AML-193 (cell line): ENCODE results near the gene HOXC13.

Source experiments
- DNase-seq, 2 experiments: peaks; one replicate each; lab custom pipeline; 2025; lab: John Stamatoyannopoulos, UW

HOXC13 gene

DNA sequence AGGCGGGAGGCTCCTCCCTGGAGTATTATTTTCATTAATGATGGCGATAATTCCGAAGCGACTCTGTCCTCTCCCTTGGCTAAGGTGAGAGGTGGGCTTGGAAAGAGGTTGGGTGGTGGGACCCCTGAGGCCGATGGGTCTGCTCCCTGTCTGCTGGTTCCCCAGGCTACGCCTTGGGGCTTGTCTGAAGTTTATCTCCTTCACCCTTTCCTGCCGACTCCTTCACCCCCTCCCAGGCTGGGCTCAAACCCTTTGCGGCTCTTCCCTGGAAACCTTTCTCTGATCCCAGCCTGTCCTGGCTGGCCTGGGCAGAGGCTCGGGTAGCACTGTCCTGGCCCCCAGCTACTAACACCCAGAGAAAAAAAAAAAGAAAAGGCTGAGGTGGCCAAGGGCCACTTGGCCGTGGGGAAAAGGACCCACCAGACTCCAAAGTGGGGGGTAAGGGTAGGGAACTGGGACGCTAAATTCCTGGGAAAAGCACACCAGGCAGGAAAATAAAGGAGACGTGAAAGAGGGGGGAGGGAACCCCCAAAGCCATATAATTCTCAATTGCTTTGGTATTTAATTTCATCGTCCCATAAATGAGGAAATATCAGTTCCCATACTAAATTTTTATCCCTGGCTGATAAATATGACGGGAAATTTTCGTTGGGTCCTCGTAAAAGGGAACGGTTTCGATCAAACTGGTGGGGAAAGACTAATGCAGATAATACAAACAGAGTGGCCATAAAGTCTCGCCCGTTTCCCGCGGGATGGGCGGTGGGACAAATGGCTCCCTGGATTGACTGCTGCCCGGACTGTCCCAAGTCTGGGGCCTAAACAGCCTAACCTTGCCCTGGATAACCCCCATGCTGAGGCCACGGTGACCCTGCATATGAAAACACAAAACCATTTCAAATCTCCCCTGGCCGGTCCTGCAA is 44.3 kb downstream of the HOXC13 start:
- DNase-seq: no peak

DNA sequence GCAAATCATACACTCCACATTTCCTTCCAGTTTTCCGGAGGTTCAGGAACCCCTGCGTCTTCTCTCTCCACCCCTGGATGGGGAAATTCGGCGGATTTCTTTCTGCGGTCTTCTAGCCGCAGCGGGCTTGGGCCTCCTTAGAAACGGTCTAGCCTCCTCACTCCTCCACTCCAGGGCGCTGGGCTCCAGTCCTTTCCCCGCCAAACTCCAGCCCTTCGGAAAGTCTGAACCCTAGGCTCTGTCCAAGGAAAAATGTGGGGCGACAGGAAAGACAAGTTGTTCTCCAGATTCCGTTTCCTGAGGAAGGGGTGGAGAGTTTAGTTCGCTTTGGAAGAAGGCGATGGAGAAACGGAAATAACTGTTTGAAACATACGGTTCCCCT is 44.9 kb downstream of the HOXC13 start:
- DNase-seq: peak; percentile 56 to 63

DNA sequence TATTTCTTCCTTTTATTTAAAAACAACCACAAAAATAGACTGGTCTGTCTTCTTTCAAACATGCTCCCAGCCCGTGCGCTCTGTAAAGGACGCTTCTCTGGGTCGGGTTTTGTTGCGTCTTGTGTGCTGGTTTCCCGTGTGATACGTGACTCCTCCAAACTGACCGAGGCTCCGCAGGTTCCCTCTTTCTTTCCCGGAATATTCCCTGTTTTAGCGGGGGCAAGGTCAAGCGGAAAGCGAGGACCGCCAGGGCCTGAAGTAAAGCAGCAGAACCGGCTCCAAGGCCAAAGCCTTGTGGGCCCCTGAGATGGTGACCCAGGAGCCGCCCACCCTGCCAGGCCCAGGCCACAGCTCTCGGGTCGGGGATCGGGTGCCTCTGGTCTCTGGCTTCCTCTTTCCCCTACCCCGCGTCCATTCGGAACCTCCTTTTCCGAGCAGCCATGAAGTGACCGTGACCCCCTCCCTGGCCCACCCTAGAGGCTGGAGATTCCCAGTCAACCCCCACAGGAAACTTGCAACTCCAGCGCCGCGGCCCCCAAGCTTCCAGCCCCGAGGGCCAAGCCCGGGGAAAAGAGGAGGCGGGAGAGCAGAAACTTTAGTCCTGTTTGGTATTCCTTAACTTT is 45.4 kb downstream of the HOXC13 start:
- peak in 1 of 2 experiments; percentile 54 for DNase-seq

DNA sequence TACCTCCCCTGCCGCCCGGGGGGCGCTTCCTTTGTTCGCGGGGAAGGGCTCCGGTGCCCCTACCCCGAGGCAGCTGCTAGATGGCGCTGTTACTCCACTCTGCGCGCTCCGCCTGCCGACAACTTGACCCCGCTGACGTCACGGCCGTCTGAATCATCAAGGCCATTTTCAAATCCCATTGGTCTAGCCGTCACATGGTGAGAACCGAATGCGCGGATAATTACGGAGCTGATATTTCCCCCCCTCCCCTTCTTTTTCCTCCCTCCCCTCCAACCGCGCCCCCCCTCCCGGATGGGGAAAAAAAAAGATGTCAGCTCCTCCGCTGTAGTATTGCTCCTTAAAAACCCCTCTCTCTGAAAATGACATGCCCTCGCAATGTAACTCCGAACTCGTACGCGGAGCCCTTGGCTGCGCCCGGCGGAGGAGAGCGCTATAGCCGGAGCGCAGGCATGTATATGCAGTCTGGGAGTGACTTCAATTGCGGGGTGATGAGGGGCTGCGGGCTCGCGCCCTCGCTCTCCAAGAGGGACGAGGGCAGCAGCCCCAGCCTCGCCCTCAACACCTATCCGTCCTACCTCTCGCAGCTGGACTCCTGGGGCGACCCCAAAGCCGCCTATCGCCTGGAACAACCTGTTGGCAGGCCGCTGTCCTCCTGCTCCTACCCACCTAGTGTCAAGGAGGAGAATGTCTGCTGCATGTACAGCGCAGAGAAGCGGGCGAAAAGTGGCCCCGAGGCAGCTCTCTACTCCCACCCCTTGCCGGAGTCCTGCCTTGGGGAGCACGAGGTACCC is 46.5 kb downstream of the HOXC13 start, which contains the start of gene HOXC10:
TSS of gene HOXC10 (plus strand) at position 246 of the 791 bp plus-strand sequence. CDS start at position 360, 114 bp downstream.
- peak; percentile 67 to 75 for DNase-seq

DNA sequence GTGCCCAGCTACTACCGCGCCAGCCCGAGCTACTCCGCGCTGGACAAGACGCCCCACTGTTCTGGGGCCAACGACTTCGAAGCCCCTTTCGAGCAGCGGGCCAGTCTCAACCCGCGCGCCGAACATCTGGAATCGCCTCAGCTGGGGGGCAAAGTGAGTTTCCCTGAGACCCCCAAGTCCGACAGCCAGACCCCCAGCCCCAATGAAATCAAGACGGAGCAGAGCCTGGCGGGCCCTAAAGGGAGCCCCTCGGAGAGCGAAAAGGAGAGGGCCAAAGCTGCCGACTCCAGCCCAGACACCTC is 47.0 kb downstream of the HOXC13 start:
- DNase-seq: no peak

DNA sequence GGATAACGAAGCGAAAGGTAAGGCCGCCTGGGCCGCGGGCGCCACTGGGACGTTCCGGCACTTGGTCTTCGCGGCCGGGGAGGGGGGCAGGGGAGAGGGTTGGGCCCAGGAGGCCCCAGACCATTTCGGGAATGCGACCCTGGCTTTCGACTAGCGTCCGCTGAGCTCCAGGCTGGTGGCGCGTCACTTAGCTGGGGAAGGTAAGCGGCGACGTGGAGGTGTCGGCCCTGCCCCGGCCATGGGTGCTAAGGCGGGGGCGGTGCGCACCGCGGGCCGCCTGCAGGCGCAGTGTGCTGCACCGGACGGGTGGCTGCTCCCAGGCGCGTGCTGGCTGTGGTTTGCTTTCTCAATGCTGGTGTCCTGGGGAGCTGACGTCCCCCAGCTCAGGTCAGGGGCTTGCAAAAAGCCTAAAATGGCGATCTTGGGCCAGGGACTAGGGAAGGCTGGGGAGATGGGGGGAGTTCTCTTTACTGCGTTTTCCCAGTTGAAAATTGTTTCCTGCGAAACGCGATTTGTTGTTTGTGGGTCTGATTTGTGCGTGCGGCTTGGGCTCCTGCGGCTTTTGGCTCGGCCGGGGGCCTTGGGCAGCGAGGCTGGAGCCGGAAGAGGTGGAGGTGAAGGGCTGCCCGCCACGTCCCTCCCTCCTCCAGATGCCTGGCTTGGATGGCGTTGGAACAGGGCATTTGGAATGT is 47.5 kb downstream of the HOXC13 start:
- no peak for DNase-seq

DNA sequence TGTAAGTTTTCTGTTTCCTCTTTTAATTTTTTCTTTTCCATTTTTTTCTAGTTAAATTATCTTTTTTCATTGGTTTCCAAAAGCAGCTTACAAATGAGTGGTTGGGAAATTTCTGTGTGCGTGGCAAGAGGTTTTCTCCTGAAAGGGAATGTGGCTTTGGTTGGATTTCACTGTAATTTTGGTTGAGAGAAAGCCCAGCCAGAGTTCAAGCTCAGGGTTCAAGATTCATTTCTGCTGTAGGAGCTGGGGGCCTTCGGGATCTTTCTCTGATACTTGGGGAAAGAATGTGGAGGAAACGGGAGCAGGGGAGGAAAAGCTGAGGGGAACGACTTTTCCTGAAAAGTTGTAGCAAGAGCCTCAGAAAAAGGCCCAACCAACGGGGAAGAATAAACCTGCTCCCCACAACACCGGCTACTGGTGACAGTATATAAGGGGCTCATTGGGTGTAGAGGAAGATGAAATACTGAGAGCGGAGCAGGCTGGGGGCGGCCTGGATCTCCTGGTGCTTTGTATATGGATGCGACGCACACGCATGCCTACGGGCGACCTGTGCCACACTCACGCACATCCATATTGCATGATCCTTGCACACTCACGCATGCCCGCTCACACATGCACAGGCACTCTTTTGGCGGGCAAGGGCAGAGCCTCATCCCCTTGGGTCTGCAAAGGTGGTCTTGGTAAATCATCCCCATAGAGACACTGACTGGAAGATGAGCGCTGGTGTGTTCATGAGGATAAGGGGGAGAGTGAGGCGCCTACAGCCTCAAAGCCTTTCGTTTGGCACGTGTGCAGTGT is 48.3 kb downstream of the HOXC13 start:
- DNase-seq: no peak

DNA sequence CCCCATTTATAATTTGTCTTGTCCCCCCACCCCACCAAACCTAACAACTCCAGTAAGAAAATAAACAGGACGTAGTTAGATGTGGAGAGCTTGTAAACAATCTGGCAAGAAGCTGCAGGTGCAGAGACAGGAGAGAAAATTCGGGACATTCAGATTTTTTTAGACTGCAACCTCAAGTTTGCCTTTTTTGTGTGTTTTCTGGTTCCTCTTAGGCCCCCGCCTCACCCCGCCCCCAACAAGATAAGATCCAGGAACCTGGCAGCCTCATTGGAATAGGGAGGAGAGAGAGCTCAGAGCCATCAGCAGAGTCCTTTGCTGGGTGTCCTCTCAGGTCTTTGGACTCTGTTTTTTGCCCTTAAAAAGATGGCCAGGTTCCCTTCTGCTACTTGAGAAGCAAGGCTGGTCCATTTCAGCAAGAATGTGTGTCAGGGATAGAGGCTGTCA is 49.2 kb downstream of the HOXC13 start:
- no peak for DNase-seq

DNA sequence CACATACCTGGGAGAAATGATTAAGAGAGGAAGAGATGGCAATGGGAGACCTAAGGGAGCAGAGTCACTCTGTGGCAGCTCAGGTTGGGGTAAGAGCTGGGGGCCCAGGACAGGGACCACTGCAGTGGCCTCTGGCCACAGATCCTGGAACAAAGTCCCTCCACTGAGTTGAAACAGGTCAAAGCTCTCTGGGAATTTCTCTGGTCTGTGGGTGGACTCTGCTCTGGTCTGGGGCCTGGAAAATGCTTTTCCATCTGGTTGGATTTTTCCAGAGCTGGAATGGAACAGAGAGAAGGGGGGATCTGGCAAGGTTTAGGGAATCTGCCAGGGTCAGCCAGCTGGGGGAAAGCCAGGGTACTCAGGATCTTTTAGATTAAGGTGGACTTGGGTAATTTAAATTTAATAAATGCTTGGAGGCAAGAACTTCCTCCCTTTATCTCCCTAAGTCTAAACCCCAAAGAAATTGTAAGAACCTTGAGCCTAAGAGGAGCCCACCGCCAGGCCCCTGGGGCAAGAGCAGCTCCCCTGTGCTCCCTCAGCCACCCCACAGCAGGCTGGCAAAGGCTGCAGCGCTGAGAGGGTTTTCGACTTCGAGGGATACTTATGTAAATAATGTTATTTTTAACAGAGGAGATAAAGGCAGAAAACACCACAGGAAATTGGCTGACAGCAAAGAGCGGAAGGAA is 50.1 kb downstream of the HOXC13 start:
- DNase-seq: no peak

DNA sequence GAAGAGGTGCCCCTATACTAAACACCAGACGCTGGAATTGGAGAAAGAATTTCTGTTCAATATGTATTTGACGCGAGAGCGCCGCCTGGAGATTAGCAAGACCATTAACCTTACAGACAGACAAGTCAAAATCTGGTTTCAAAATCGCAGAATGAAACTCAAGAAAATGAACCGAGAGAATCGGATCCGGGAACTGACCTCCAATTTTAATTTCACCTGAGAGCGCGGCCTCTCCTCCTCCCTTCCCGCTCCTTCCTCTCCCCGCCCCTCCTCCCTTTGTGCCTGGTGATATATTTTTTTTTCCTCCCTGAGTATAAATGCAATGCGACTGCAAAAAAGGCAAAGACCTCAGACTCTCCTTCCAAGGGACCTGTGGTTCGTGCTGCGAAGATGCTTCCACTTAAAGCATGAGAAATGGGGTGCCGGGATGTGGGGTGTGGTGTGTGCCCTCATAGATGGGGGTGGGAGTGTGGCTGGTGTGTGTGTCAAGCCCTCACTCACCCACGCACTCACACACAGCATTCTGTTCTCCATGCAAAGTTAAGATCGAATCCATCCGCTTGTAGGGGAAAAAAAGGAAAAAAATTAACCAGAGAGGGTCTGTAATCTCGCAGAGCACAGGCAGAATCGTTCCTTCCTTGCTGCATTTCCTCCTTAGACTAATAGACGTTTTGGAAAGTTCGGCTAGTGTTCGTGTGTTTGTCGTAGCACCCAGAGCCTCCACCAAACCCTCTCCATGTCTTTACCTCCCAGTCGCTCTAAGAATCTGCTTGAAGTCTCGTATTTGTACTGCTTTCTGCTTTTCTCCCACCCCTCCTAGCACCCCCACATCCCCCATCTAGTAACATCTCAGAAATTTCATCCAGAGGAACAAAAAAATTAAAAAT is 50.8 kb downstream of the HOXC13 start:
- peak; percentile 70 to 77 for DNase-seq

DNA sequence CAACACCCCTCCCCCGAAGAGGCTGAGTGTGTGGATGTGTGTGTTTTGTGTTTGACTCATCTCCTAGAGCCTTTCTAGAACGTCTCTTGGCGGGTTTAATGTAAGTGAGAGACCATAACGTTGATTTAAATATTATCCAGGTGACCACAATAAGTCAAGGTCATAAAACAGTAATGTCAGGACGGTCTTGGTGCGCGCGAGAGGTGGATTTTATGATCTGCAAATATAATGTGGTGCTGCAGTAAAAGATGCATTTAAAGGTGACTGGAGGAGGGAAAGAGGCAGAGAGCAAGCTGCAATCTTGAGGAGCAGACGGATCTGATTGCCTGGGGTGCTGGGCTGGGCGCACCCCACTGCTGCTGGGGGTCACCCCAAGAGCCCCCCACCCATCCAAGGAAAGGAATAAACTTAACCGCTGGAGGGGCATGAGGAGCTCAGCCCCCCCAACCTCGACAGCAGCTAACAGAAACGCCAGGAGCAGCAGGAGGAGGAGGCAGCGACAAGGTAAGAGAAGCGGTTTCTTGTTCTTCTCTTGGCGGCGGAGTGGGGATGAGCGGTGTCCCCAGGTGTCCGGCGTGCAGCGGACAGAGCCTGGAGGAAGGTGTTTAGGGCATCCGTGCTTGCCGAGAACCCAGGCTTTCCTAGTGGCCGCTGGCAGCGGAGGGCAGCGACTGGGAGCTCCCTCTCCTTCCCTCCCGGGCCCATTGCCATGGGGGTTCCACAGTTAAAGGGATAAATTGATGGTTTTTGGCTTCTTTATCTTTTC is 51.9 kb downstream of the HOXC13 start:
- DNase-seq: no peak

DNA sequence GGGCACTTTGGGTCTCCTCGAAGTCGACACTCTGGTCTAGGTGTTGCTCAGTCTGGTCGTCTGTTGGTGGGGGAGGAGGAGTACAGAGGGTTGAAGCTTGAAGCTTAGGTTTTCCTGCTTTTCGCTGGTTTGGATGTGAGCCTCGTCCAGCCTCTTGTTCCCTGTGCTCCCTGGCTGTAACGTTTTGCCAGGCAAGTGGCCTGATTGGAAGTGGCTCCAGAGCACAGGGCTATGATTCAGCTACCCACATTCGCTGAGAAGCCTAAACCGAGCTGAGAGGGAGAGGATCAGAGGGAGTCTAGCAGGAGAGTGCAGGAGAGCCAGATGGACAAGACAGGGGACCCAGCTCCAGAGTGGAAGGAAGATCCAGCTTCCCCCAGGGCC is 52.4 kb downstream of the HOXC13 start:
- DNase-seq: no peak

DNA sequence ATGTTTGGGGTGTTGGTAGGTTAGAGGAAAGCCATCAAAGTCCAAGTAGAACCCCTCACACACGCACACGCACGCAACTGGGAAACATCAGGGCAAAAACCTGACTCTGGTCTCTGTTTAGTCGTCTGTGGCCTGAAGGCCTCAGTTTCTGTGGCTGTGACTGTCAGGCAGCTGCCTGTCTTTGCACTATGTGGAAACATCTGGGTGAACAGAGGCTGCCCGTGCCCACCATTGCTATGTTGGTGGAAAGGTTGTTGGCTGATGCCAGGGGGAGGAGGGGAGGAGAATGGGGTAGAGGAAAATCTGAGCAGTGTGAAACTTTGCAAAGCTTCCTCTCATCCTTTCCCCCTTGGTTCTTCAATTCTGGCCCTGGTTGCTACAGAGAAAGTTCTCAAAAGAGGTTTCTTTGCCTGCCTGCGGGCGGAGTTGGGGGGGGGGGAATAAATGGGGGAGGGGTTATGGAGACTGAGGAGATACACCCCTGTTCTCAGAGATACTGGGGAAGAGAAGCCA is 53.8 kb downstream of the HOXC13 start:
- no peak for DNase-seq

DNA sequence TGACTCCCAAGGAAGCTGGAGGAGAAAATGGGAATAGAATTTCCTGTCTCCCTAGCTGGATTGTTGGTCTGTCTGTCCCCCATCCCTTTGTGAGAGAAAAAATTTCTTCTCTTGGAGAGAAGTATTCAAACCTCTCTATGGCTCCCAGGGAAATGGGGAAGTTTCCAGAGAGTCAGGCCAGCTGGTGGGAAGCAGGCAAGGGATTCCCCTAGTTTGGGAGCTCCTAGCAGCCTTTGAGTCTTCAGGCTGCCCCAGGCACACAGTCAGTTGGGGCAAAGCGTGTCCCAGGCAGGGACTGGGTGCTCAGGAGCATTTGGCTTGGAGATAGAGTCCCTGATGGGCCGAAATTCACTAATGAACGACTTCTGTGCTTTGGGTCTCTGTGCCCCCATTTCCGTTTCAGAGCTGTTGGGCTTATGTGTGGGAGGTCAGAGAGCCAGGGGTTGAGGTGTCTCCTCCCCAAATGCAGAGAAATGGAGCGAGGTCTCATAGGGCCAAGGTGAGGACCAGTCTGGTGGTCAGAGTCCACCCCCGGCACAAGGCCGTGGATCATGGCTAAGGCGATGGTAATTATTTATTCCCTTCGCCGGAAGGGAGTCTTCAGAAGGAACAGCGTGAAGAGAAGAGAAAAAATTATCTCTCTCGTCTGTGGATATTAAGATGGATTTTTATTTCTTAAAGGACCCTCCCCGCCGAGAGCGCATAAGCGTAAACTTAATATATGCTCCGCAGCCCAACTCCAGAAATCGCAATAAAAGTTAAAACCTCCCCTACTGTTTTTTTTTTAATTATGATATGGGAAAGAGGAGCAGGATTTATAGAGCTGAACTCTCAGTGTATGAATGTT is 54.8 kb downstream of the HOXC13 start:
- DNase-seq: no peak

DNA sequence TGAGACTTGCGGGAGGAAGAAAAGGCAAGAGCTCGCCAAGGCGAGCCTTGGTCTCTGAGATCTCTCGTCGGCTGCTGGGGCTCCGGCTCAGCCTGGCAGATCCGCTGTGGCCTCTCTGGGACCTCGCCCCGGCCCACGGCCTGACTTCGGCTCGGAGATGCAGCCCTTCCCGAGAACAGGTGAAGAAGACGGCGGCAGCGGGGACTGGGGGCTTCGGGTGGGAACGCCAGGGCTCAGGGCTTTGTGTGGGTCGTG is 55.3 kb downstream of the HOXC13 start:
- DNase-seq: no peak

DNA sequence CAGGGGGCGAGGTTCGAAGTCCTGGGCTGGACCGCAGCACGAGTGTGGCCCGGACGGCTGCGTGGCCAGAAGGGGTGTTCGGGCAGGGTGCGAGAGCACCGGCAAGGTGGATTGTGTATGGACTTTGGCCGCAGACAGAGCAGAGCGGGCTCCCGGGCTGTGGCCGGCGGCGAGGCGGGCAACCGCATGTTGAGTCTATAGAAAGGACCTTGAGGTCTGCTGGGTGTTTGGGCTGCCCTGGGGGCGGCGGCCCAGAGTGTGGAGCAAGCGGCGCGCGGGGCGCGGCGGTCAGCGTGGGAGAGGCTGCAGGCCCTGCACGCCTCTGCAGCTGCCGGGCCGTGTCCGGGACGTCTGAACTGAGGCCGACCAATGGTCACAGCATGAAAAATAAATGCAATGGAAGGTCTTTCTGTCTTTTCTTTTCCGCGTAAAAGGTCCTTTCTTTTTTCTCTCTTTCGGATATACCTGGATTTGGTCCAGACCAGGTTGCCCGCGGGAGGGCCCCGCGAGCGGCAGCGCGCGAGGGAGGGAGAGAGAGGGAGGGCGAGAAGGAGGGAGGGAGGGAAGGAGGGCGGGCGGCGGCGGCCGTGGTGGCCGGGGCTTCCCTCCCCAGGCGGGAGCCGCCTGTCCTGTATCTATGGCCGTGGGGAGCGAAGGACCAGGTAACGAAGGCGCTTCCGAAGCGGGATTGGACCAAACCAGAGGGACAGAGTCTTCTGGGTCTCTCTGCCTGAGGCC is 55.8 kb downstream of the HOXC13 start:
- DNase-seq: no peak

DNA sequence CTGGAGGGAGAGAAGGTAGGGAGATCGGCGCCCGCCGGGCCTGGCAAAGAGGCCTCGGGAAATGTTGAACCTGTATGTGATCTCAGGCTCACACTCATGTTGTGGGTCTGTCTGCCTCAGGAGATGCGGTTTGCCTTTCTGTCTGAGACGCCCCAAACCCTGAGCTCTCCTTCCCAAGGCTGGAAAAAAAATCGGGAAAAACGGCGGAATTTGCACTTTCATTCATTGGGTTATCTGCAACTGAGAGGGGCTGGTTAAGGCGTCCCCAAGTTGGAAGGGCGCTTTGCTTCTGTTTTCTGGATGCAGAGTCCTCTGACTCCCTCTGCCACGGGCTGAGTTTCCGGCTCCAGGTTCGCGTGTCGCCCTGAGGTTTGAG is 56.4 kb downstream of the HOXC13 start:
- no peak for DNase-seq
